Measurements from ENCODE around the gene CITED1. TPM values are rescaled to one million over a fixed set of nuclear protein-coding genes. Genes with fewer than 3 reads are reported as not detected.

The CITED1 gene
- total and polyA plus RNA-seq, 2 donors (not counting 3 experiments of a cell fraction or from before 2014, with no cell fraction given) = not detected

- no peak for DNase-seq (ENCODE audit: low read depth, low spot score)
- ChIA-PET POLR2A (no interaction called here), CTCF (no interaction called here)
- no peak overlapping the region for H3K27ac ChIP-seq (ENCODE audit: insufficient read depth, low read depth, low read length)
- no peak overlapping the region for H3K4me3 ChIP-seq (replicated peaks in 1 of 3; ENCODE audit: insufficient read depth in 1 of 3, low read depth in 1 of 3, low read length in 3 of 3)
- peaks cover 12 to 24% of the 10 kb centered on the region in 2 experiments for H3K27me3 ChIP-seq (ENCODE audit: control insufficient read depth in 2 of 2, insufficient read depth in 2 of 2, low read length in 2 of 2)
- no peak for FAIRE-seq
- H3K9me3 ChIP-seq (replicated peaks; ENCODE audit: control insufficient read depth, insufficient read depth, low read length) = no peaks in the 10 kb centered on the region
- TF ChIP-seq JUN (IDR thresholded peaks at IDR 0.05; ENCODE audit: borderline replicate concordance, insufficient read depth, insufficient read length, low read depth) (no peak), MYC (IDR thresholded peaks at IDR 0.05; ENCODE audit: low read depth, low read length) (no peak), POLR2AphosphoS5 (IDR thresholded peaks at IDR 0.05; ENCODE audit: insufficient read depth, low read depth, low read length) (no peak), EZH2 (IDR thresholded peaks at IDR 0.05; ENCODE audit: borderline replicate concordance, low read depth, low read length, severe bottlenecking) (no peak), POLR2A (IDR thresholded peaks at IDR 0.05; ENCODE audit: low read depth, low read length) (no peak), GATA2 (IDR thresholded peaks at IDR 0.05; ENCODE audit: insufficient read depth, insufficient read length, low read depth, low read length) (no peak), FOS (IDR thresholded peaks at IDR 0.05; ENCODE audit: borderline replicate concordance, insufficient read depth, low read length) (no peak), CTCF (IDR thresholded peaks at IDR 0.05; ENCODE audit: extremely low read depth in 1 of 2, insufficient read depth in 1 of 2, low read depth in 1 of 2, low read length in 2 of 2) (no peak)
- TF ChIP-seq, protein P1, sequence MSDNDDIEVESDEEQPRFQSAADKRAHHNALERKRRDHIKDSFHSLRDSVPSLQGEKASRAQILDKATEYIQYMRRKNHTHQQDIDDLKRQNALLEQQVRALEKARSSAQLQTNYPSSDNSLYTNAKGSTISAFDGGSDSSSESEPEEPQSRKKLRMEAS (IDR thresholded peaks at IDR 0.05; ENCODE audit: insufficient read depth, insufficient read length) = no peak
- H2AFZ ChIP-seq (ENCODE audit: low read depth, low read length) = no peak overlapping the region
- H3K4me2 ChIP-seq (ENCODE audit: insufficient read depth, low read length) = no peak overlapping the region
- H3K4me1 ChIP-seq (ENCODE audit: control insufficient read depth, extremely low read depth, insufficient read depth, low read length) = peaks cover 7% of the 10 kb centered on the region
- intact Hi-C loops (cut with micrococcal nuclease) = no loop called here
- H3K9me1 ChIP-seq (replicated peaks; ENCODE audit: control insufficient read depth, extremely low read depth, insufficient read depth, low read length) = no peaks in the 10 kb centered on the region
- dilution Hi-C loops (cut with MboI; ENCODE audit: extremely low pct_ligation_motif_present, low sequenced_read_pairs) = no loop called here
- no TSS peak for BruUV-seq (replicated peaks)
- H3K9ac ChIP-seq (replicated peaks; ENCODE audit: extremely low read depth, insufficient read depth, low read length) = no peak overlapping the region
- no peaks in the 10 kb centered on the region for H4K20me1 ChIP-seq (replicated peaks; ENCODE audit: control insufficient read depth, extremely low read depth, insufficient read depth, low read length)
- no peaks in the 10 kb centered on the region for H3K36me3 ChIP-seq (ENCODE audit: control insufficient read depth in 2 of 2, extremely low read depth in 1 of 2, insufficient read depth in 2 of 2, low read length in 2 of 2)
- no peaks in the 10 kb centered on the region for H3K79me2 ChIP-seq (ENCODE audit: control insufficient read depth, insufficient read depth, low read length)
These were observed 6.7 kb upstream of the CITED1 start for GRCh38 chrX:72312311-72312940.
